GM19025 (cell line): ENCODE measurements around the gene PTPN6.

ENCODE experiments used
- ATAC-seq: cut with Tn5 transposase; IDR thresholded peaks from one replicate; pipeline ENCODE4 v1.9.1; 2021; ENCODE audit warnings: mild to moderate bottlenecking, low read depth, moderate library complexity; ENCODE audit not compliant: unreplicated experiment

PTPN6 gene

DNA sequence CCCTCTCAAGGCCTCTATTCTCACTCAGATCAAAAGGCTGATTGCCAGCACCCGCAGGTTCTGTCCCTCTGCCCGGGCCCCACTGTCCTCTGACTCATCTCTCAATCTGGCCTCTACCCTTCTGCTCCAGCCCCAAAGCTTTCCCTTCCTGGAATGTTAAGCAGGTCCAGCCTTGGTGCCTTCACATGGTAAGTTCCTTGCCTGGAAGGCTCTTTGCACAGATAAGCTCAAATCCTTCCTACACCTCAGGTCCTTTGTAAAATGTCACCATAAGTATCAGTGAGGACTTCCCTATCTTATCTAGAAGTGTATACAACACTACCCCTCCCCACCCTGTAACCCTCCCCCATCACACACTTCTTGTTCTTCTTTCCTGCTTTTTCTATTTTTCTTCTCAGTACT lies 44.9 kb downstream of the PTPN6 start:
- no peak for ATAC-seq

DNA sequence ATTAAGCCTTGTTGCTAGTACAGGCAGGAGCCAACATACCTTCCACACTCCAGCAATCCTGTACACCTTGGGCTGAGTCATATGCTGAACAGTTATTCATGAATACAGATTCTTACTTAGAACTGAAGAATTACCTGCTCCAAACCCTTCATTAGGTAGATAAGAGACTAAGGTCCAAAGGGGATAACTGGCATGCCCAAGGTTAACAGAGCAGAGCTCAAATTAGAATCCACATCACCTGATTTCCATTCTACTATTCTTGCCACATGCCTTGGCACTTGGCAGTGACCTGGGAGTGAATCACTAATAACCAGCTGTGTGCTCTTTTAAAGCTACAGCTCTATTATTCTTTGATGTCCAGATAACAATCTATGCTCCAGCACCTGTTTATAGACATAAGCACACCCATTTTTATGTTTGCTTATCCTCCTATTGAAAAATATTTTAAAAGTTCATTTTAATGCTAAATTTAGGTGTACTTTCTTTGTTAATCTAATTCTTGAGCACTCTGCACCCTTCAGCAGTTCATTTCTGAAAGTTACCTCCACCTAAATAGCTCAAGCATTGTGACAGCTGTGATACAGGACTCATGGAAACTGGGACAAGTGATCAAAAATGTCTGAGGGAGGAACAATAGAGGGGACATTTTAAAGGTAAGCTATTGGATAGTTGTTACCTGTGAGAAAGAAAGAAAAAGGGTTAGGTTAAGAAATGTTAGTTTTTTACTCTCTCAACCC lies 47.7 kb downstream of the PTPN6 start:
- ATAC-seq, result no peak

DNA sequence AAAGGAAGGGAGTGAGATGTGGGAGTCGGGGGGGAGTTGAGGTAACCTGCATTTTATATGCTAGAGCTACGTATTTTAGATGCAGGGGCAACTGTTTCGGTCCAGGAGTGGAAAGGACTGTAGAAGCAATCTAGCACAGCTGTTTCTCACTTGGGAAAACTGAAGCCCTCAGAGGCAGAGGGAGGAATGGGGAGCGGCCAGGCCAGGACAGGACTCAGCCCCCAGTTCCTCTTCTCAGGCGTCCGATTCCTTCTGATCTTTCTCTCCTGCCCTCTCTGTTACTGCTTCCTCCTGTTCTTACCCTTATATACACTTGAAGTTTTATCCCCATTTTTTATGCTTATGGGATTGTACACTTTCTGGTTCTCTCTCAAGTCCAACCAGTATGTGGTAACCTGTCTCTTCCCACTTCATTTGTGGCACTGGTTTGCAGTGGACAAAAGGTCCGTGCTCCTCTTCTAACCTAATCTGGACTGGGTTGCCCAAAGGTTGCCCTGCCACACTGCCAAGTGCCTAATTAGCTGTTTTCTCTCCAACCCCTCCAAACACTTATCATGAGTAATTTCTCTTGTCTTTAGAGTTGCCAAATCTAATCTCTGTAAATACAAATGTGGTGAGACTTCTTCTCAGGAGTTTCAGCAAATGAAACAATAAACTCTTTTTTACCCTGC lies 50.9 kb downstream of the PTPN6 start:
- ATAC-seq, result no peak

DNA sequence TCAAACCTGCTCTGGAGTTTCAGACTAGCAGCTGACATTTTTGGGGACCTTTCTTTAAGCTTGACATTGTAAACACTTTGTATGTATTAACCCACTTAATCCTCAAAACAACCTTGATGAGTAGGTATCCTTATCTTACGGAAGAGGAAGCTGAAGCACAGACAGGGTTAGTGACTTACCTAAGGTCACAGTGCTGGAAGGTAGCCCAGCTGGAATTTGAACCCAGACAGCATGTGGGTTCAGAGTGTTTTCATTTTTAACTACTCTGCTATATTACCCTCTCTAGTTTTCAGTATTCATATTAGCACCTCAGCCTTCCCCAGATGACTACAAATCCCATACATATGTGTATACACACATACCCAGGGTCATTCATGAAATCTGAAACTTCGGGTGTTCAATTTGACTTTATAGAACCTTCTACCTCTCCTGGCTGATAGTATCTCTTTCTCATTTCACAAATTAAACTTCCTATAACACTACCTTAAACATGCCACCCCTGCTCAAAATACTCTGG lies 53.2 kb downstream of the PTPN6 start:
- ATAC-seq, result no peak

- ATAC-seq, result no peak
Measured at GRCh38 chr12:7004840-7005239, 53.7 kb downstream of the PTPN6 start.

DNA sequence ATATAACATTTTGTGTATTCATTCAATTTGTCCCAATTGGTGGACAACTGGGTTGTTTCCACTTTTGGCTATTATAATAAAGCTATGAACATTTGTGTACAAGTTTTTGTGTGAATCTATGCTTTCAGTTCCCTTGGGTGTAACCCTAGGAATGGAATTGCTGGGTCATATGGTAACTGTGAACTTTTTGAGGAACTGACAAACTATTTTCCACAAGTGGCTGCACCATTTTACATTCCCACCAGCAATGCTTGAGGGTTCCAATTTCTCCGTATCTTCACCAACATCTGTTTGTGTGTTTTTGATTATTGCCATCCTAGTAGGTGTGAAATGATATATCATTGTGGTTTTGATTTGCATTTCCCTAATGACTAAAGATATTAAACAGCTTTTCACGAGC lies 54.2 kb downstream of the PTPN6 start:
- no peak for ATAC-seq

DNA sequence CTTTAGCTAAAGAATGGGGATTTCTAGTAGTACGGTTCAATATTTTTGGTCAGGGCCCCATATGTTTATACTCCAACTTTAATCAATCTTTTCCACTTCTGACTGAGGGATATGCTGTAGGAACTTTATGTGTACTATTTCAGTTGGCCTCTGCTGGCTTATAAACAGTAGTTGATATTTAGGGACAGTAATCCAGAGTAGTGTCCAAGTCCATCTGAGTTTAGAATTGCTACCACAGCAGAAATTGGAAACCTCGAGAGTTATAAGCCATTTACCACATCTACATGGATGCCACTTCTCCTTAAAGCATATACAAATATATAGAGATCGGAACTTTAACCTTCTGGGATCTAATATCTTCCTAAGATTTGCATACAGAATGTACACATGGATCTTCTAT lies 55.5 kb downstream of the PTPN6 start:
- no peak for ATAC-seq

DNA sequence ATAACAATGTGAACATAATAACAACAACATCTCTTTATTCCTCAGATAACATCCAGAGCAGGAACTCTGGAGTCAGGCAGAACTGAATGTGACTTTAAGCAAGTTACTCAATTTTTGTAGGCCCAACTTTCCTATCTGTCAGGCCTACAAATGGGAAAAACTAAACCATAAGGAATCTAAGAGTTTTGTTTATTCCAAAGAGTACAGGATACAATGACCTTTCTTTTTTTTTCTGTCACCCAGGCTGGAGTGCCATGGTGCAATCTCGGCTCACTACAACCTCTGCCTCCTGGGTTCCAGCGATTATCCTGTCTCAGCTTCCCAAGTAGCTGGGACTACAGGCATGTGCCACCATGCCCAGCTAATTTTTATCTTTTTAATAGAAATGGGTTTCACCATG lies 57.7 kb downstream of the PTPN6 start:
- ATAC-seq, result no peak

- ATAC-seq, result no peak
Measured at GRCh38 chr12:7009512-7009911, 58.4 kb downstream of the PTPN6 start.
